Effector CD8-positive, alpha-beta T cell (primary cell): ENCODE measurements around the gene KLF15.
"Not testable (repeated sequence)": the region's sequence is repeated elsewhere in the genome, so short reads cannot be mapped to it uniquely, and the experiment has no call there.

Experiments
- DNase-seq: peaks from one replicate; lab custom pipeline; 2025; lab: John Stamatoyannopoulos, UW

KLF15 gene

GRCh38 chr3:126346466-126346865 is 10.7 kb downstream of the KLF15 start:
- DNase-seq = no peak

GRCh38 chr3:126345641-126346460 is 11.4 kb downstream of the KLF15 start:
- no peak for DNase-seq

- DNase-seq = no peak
Observed at GRCh38 chr3:126345231-126345630, 12.0 kb downstream of the KLF15 start.

- DNase-seq = no peak
Observed at GRCh38 chr3:126344380-126345041, 12.7 kb downstream of the KLF15 start.

- DNase-seq = no peak
Observed at GRCh38 chr3:126343649-126344035, 13.6 kb downstream of the KLF15 start.

GRCh38 chr3:126342991-126343648 is 14.1 kb downstream of the KLF15 start:
- no peak for DNase-seq

- DNase-seq = no peak
Observed at GRCh38 chr3:126342211-126342610, 15.0 kb downstream of the KLF15 start.

- DNase-seq = no peak
Observed at GRCh38 chr3:126341755-126342150, 15.5 kb downstream of the KLF15 start.

GRCh38 chr3:126340943-126341754 is 16.1 kb downstream of the KLF15 start:
- no peak for DNase-seq

GRCh38 chr3:126340596-126340942 is 16.6 kb downstream of the KLF15 start:
- DNase-seq = no peak

GRCh38 chr3:126340081-126340511 is 17.1 kb downstream of the KLF15 start:
- no peak for DNase-seq

GRCh38 chr3:126339466-126339865 is 17.7 kb downstream of the KLF15 start:
- no peak for DNase-seq

GRCh38 chr3:126338790-126339288 is 18.4 kb downstream of the KLF15 start:
- no peak for DNase-seq

- no peak for DNase-seq
Observed at GRCh38 chr3:126337980-126338651, 19.1 kb downstream of the KLF15 start.

GRCh38 chr3:126331812-126332336 is 25.3 kb downstream of the KLF15 start:
- not testable (repeated sequence) for DNase-seq

GRCh38 chr3:126329927-126330725 is 27.1 kb downstream of the KLF15 start:
- DNase-seq = no peak

GRCh38 chr3:126326629-126327028 is 30.6 kb downstream of the KLF15 start:
- DNase-seq = no peak

GRCh38 chr3:126322181-126322967 is 34.8 kb downstream of the KLF15 start:
- no peak for DNase-seq

- no peak for DNase-seq
Observed at GRCh38 chr3:126321490-126321889, 35.7 kb downstream of the KLF15 start.
